MM.1S (cell line): ENCODE data around the gene SYK.

Source experiments
- DNase-seq: peaks from one replicate; pipeline ENCODE4 v3.0.0-alpha.2; 2015
- H2AFZ ChIP-seq: fragments of 300-600 bp; sonication (generic); 2 replicates; pipeline ENCODE4 v1.6.0; 2016; ENCODE audit warnings: antibody characterized with exemption, low read length
- H3F3A ChIP-seq: fragments of 300-600 bp; sonication (generic); 2 replicates; pipeline ENCODE4 v1.6.1; 2016; ENCODE audit warnings: mild to moderate bottlenecking, antibody characterized with exemption, low read length, moderate library complexity, mixed read lengths; ENCODE audit not compliant: insufficient read depth
- H3K27ac ChIP-seq: fragments of 300-600 bp; sonication (generic); 2 replicates; pipeline ENCODE4 v1.5.1; 2016; ENCODE audit warnings: mild to moderate bottlenecking, low read length
- H3K27me3 ChIP-seq: fragments of 300-600 bp; sonication (generic); replicated peaks from 2 replicates; pipeline ENCODE4 v1.6.0; 2016; ENCODE audit warnings: low read length; ENCODE audit not compliant: insufficient read depth
- H3K36me3 ChIP-seq: fragments of 300-600 bp; sonication (generic); replicated peaks from 2 replicates; pipeline ENCODE4 v1.6.1; 2016; ENCODE audit warnings: mild to moderate bottlenecking, low read length, mixed read lengths; ENCODE audit not compliant: insufficient read depth
- H3K4me1 ChIP-seq: fragments of 300-600 bp; sonication (generic); 2 replicates; pipeline ENCODE4 v1.6.1; 2016; ENCODE audit warnings: low read length, mixed read lengths
- H3K4me2 ChIP-seq: fragments of 300-600 bp; sonication (generic); 2 replicates; pipeline ENCODE4 v1.6.0; 2016; ENCODE audit warnings: low read depth, low read length
- H3K4me3 ChIP-seq: fragments of 300-600 bp; sonication (generic); 2 replicates; pipeline ENCODE4 v1.5.1; 2016; ENCODE audit warnings: low read length, mixed read lengths
- H3K79me2 ChIP-seq: fragments of 300-600 bp; sonication (generic); 2 replicates; pipeline ENCODE4 v1.6.1; 2016; ENCODE audit warnings: mixed run types, low read length, mixed read lengths
- H3K9ac ChIP-seq: fragments of 300-600 bp; sonication (generic); 2 replicates; pipeline ENCODE4 v1.6.1; 2016; ENCODE audit warnings: low read length, mixed read lengths
- H3K9me2 ChIP-seq: fragments of 300-600 bp; sonication (generic); replicated peaks from 2 replicates; pipeline ENCODE4 v1.6.1; 2016; ENCODE audit warnings: mild to moderate bottlenecking, low read length, mixed read lengths; ENCODE audit not compliant: insufficient read depth
- H3K9me3 ChIP-seq: fragments of 300-600 bp; sonication (generic); replicated peaks from 2 replicates; pipeline ENCODE4 v1.6.1; 2016; ENCODE audit warnings: mild to moderate bottlenecking, low read length, mixed read lengths; ENCODE audit not compliant: insufficient read depth
- H4K20me1 ChIP-seq: fragments of 300-600 bp; sonication (generic); 2 replicates; pipeline ENCODE4 v1.6.1; 2016; ENCODE audit warnings: mild to moderate bottlenecking, low read length, moderate library complexity, mixed read lengths; ENCODE audit not compliant: insufficient read depth
- CTCF ChIP-seq: fragments of 300-600 bp; sonication (generic); IDR thresholded peaks from 2 replicates; pipeline ENCODE4 v1.5.1; 2016; ENCODE audit warnings: antibody characterized with exemption, low read length, mixed read lengths
- EZH2 ChIP-seq: fragments of 300-600 bp; sonication (generic); optimal IDR thresholded peaks from 2 replicates; pipeline ENCODE3; 2017; ENCODE audit warnings: low read depth, mild to moderate bottlenecking, antibody characterized with exemption, low read length, mixed read lengths
- EZH2phosphoT487 ChIP-seq: fragments of 300-600 bp; sonication (generic); IDR thresholded peaks from 2 replicates; pipeline ENCODE4 v1.6.1; 2018; ENCODE audit warnings: antibody characterized with exemption, low read length

SYK gene

GRCh38 chr9:90775657-90776056 is 26.0 kb upstream of the SYK start:
- no peaks in the 10 kb centered on the region for H4K20me1 ChIP-seq
- peaks cover 30% of the 10 kb centered on the region for H3K4me1 ChIP-seq
- H3K4me2 ChIP-seq, result peak overlapping the region; percentile 20; the same call in 1 of the 2 replicates

GRCh38 chr9:90778746-90779145 is 22.9 kb upstream of the SYK start:
- Histone ChIP-seq H3K4me3 (no peak overlapping the region), H3K9me3 (no peaks in the 10 kb centered on the region), H3K27ac (no peak overlapping the region), H3K4me2 (no peak overlapping the region), H3K9me2 (no peaks in the 10 kb centered on the region), H3K79me2 (no peaks in the 10 kb centered on the region), H3F3A (peaks cover 25% of the 10 kb centered on the region), H3K27me3 (no peaks in the 10 kb centered on the region), H4K20me1 (no peaks in the 10 kb centered on the region), H2AFZ (no peak overlapping the region), H3K9ac (no peak overlapping the region), H3K36me3 (no peaks in the 10 kb centered on the region), H3K4me1 (peaks cover 23% of the 10 kb centered on the region)
- TF ChIP-seq EZH2 (no peak), CTCF (no peak), EZH2phosphoT487 (no peak)
- no peak for DNase-seq

More at GRCh38 chr9:90775657-90776056, 26.0 kb upstream of the SYK start:
- peak; percentile 76 for DNase-seq
- Histone ChIP-seq H3F3A (peaks cover 25% of the 10 kb centered on the region), H3K27ac (peak overlapping the region; percentile 77; the same call in 1 of the 2 replicates), H2AFZ (no peak overlapping the region), H3K9me3 (no peaks in the 10 kb centered on the region), H3K9me2 (no peaks in the 10 kb centered on the region), H3K4me3 (no peak overlapping the region), H3K79me2 (no peaks in the 10 kb centered on the region), H3K27me3 (no peaks in the 10 kb centered on the region), H3K9ac (no peak overlapping the region), H3K36me3 (no peaks in the 10 kb centered on the region)
- TF ChIP-seq EZH2 (no peak), CTCF (no peak), EZH2phosphoT487 (no peak)

GRCh38 chr9:90783552-90783951 is 18.1 kb upstream of the SYK start:
- no peak for DNase-seq
- Histone ChIP-seq H3K27ac (no peak overlapping the region), H3K27me3 (no peaks in the 10 kb centered on the region), H3F3A (no peaks in the 10 kb centered on the region), H3K4me1 (no peaks in the 10 kb centered on the region), H3K9me2 (no peaks in the 10 kb centered on the region), H3K4me3 (no peak overlapping the region), H3K9ac (no peak overlapping the region), H4K20me1 (no peaks in the 10 kb centered on the region), H3K4me2 (0 out of 2 replicates have a peak overlapping the region, but pooled peaks have one; percentile 6), H2AFZ (no peak overlapping the region), H3K9me3 (no peaks in the 10 kb centered on the region), H3K36me3 (no peaks in the 10 kb centered on the region), H3K79me2 (no peaks in the 10 kb centered on the region)
- TF ChIP-seq EZH2phosphoT487 (no peak), EZH2 (no peak), CTCF (no peak)
